Measurements from ENCODE around the gene CDC14A.
A peak's percentile ranks its signal among the peaks of the same experiment; 100 is the strongest.

Gene CDC14A

DNA sequence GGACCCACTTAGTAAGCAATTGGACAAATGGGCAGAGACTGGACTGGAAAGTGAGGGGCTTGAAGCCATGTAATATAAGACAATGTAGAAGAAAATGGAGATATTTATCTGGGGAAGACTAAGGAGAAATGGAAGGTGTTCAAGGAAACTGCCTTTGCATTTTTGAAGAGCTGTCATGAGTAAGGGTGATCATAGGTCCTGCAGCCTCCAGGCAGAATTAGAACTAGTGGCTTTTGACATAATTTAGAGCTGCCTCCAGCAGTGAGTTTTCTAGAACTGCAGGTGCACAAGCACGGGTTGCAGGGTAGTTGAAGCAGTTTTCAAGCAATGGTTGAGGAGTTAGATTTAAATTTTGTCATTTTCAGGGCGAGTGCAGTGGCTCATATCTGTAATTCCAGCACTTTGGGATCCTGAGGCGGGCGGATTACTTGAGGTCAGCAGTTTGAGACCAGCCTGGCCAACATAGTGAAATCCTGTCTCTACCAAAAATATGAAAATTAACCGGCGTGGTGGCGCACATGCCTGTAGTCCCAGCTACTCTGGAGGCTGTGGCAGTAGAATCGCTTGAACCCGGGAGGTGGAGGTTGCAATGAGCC, 3.7 kb upstream of the CDC14A start:
- Mint-ChIP-seq H3K27ac (no peak overlapping the region), H3K36me3 (ENCODE audit: low read depth) (no peaks in the 10 kb centered on the region), H3K9me3 (no peaks in the 10 kb centered on the region), H3K4me3 (no peak overlapping the region), H3K27me3 (no peaks in the 10 kb centered on the region), H3K4me1 (ENCODE audit: low read depth) (peaks cover 7% of the 10 kb centered on the region)

DNA sequence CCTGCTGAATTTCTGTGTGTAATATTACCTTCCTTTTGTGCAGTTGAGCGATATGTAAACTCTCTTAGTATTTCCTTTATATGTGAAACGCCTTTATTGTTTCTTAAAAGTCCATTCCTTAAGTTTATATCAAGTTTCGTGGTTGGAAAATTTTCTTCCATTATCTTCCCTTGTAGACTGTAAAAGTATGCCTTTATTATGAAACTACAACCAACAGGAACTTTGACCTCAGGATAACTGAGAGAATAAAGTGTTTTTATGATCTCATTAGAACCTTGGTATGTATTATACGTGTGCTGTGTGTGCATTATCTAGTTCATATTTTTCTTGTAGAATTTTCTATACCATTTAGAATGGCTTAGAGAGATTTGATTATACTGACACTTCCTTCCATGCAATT, 3.1 kb upstream of the CDC14A start:
- Mint-ChIP-seq H3K4me1 (ENCODE audit: low read depth) (peaks cover 13% of the 10 kb centered on the region), H3K9me3 (no peaks in the 10 kb centered on the region), H3K36me3 (ENCODE audit: low read depth) (peaks cover 2% of the 10 kb centered on the region), H3K27ac (no peak overlapping the region), H3K27me3 (no peaks in the 10 kb centered on the region), H3K4me3 (no peak overlapping the region)

DNA sequence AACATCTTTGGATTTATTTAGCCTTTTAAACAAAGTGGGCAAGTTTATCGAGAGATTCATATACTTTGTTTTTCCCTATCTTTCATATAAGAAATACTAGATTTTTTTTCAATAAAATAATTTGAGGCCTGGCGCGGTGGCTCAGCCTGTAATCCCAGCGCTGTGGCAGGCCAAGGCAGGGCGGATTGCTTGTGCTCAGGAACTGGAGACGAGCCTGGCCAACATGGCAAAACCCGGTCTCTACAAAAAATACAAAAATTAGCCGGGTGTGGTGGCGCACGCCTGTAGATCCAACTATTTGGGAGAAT, 1.6 kb upstream of the CDC14A start:
- no peaks in the 10 kb centered on the region for H3K9me3 Mint-ChIP-seq
- peaks cover 28% of the 10 kb centered on the region for H3K4me1 Mint-ChIP-seq (ENCODE audit: low read depth)
- H3K36me3 Mint-ChIP-seq (ENCODE audit: low read depth), result peaks cover 6% of the 10 kb centered on the region
- H3K4me3 Mint-ChIP-seq, result peak overlapping the region; percentile 86
- H3K27me3 Mint-ChIP-seq, result no peaks in the 10 kb centered on the region
- H3K27ac Mint-ChIP-seq, result peak overlapping the region; percentile 98

DNA sequence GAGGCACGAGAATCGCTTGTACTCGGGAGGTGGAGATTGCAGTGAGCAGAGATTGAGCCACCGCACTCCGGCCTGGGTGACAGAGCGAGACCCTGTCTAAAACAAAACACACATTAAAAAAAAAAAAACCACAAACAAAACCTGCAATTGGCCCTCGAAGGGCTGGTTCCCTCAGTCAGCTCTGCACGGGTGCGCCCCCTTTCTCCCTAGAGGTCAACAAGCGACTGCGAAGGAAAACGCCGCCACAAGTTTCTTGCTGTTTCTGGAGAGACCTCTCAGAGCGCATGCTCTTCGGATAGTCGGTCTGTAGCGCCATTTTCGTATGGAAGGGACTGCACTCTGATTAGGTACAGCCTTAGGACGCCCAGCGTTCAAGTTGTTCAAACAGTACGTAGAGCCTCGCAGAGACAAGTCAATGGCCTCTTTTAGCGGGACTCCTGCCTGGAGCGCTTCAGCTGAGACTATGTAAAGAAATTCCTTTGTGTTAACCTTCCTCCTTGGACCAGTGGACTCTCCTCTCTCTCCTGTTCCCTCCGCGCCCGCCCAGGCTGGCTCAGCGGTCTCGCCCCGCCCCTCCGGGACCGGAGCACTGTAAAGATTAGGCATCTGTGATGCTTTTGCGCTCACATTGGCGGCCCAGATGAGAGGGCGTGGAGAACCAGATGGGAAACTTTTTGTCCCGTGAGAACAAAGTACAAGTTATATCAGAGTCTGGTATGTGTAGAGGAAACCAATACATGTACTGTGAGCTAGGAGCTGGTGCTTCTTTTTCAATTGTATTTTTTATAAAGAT, 1.0 kb upstream of the CDC14A start:
- H3K27me3 Mint-ChIP-seq, result no peaks in the 10 kb centered on the region
- H3K9me3 Mint-ChIP-seq, result no peaks in the 10 kb centered on the region
- peaks cover 12% of the 10 kb centered on the region for H3K36me3 Mint-ChIP-seq (ENCODE audit: low read depth)
- H3K4me3 Mint-ChIP-seq, result peak overlapping the region; percentile 86
- H3K27ac Mint-ChIP-seq, result peak overlapping the region; percentile 98
- peaks cover 34% of the 10 kb centered on the region for H3K4me1 Mint-ChIP-seq (ENCODE audit: low read depth)

DNA sequence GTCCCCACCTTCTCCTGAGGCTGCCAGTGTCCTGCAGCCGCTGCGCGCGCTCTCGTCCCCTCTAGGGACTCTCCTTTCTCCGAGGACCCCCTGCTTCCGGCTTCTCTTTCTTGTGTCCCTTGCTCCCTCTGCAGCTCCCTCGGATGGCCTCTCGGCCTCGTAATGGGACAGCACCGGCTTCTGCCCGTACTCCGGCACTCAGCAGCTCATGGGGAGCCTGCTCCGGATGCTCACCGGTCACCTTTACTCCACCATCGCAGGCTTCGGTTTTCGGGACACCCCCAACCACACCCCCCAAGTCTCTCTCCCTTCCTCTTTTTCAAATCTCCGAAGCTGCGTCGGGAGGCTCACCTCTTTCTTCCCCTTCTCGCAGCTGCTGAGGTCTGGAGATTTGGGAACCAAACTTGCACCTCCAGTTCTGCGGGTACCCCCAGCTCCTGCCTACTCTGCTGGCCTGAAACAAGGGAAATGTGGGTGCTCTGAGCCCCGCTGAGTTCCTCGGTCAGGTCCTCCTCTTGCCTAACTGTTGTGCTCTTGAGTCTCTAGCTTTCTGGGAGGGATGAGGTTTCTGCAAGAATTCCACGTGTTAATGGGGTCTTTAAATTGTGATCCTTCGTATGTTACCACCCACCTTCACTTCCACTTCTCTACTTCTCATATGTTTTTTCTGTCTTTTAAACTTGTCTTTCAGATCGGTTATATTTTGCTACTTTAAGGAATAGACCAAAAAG, 930 bp downstream of the CDC14A start:
- no peaks in the 10 kb centered on the region for H3K9me3 Mint-ChIP-seq
- H3K4me3 Mint-ChIP-seq, result peak overlapping the region; percentile 86
- H3K27ac Mint-ChIP-seq, result peak overlapping the region; percentile 61
- H3K27me3 Mint-ChIP-seq, result no peaks in the 10 kb centered on the region
- H3K36me3 Mint-ChIP-seq (ENCODE audit: low read depth), result peaks cover 17% of the 10 kb centered on the region
- peaks cover 50% of the 10 kb centered on the region for H3K4me1 Mint-ChIP-seq (ENCODE audit: low read depth)

DNA sequence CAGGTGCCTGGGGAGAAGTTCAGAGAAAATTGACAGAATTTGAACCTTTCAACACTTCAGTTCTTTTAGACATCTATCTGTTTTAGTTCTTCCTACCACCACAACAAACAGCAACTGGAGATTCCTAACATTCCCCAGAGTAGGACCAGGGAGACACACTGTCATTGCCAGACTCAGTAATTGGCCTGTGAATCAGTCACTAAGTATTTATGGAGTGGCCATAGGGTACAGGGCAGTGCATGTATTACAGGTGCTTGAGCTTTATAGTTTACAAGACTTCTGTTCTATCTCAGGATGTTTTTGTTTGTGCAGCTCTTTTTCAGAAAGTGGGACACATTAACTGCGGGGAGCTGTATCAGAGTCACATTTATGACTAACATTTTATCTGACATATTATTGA, 1.7 kb downstream of the CDC14A start:
- no peaks in the 10 kb centered on the region for H3K9me3 Mint-ChIP-seq
- peaks cover 17% of the 10 kb centered on the region for H3K36me3 Mint-ChIP-seq (ENCODE audit: low read depth)
- H3K4me3 Mint-ChIP-seq, result peak overlapping the region; percentile 86
- peaks cover 57% of the 10 kb centered on the region for H3K4me1 Mint-ChIP-seq (ENCODE audit: low read depth)
- H3K27me3 Mint-ChIP-seq, result no peaks in the 10 kb centered on the region
- H3K27ac Mint-ChIP-seq, result peak overlapping the region; percentile 61

DNA sequence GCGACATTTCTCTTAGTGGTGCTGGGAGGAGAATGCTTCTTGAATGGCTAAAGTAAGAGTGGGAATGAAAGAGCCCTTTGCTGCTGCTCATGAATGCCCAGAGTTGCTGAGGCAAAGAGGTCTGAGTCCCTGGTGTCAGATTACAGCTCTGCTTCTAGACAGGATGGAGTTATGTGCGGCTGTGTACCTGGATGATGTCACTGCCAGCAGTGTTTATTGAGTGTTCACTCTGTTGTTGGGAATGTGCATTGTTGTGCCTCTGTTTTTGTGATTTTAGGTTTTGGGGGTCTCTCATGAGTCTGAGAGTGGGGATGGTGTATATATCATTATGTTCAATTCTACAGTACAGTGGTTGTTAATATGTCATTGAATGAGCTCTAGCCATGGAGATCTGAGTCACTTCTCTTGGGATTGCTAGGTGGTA, 2.7 kb downstream of the CDC14A start:
- Mint-ChIP-seq H3K4me3 (peak overlapping the region; percentile 86), H3K4me1 (ENCODE audit: low read depth) (peaks cover 65% of the 10 kb centered on the region), H3K27ac (peak overlapping the region; percentile 33)

DNA sequence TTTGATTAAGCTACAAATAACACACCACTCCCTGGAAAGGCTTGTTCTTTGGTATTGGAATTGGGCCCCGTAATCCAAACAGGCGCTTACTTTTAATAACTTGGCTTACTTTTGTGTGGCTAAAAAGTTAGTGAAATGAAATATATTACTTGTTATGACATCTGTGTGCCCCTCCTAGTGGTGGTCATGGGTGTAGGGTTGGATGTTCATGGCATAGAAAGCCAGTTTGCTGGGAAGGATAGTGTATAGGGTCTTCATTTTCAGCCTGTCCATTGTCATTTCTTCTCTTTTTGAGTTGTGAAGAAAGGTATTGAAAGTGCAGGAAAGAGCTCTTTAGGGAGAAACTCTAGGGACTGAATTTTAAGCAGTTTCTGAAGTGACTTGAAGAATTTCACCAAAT, 5.9 kb downstream of the CDC14A start:
- H3K4me3 Mint-ChIP-seq, result no peak overlapping the region
- H3K9me3 Mint-ChIP-seq, result no peaks in the 10 kb centered on the region
- no peak overlapping the region for H3K27ac Mint-ChIP-seq
- peaks cover 37% of the 10 kb centered on the region for H3K36me3 Mint-ChIP-seq (ENCODE audit: low read depth)
- peaks cover 83% of the 10 kb centered on the region for H3K4me1 Mint-ChIP-seq (ENCODE audit: low read depth)
- no peaks in the 10 kb centered on the region for H3K27me3 Mint-ChIP-seq

More for the DNA sequence above, 2.7 kb downstream of the CDC14A start:
- H3K36me3 Mint-ChIP-seq (ENCODE audit: low read depth), result peaks cover 17% of the 10 kb centered on the region
- H3K9me3 Mint-ChIP-seq, result no peaks in the 10 kb centered on the region
- no peaks in the 10 kb centered on the region for H3K27me3 Mint-ChIP-seq

DNA sequence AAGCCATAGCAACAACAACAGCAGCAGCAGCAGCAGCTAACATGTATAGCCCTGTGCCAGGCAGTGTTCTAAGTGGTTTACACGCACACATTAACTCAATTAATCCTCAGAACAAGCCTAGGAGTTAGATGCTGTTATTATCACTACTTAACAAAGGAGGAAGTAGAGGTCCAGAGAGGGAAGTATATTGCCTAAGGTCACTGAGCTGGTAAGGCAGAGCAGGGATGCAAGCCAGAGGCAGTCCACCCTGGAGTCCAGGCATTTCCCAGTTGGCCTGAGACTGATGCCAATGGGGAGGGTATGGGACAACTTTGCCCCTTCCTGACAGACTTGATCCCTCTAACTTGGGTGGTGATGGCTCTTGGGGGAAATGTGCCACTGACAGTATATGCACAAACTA, 6.8 kb downstream of the CDC14A start:
- H3K27ac Mint-ChIP-seq, result peak overlapping the region; percentile 34
- H3K36me3 Mint-ChIP-seq (ENCODE audit: low read depth), result peaks cover 36% of the 10 kb centered on the region
- peaks cover 75% of the 10 kb centered on the region for H3K4me1 Mint-ChIP-seq (ENCODE audit: low read depth)
- H3K27me3 Mint-ChIP-seq, result no peaks in the 10 kb centered on the region
- no peak overlapping the region for H3K4me3 Mint-ChIP-seq
- no peaks in the 10 kb centered on the region for H3K9me3 Mint-ChIP-seq

DNA sequence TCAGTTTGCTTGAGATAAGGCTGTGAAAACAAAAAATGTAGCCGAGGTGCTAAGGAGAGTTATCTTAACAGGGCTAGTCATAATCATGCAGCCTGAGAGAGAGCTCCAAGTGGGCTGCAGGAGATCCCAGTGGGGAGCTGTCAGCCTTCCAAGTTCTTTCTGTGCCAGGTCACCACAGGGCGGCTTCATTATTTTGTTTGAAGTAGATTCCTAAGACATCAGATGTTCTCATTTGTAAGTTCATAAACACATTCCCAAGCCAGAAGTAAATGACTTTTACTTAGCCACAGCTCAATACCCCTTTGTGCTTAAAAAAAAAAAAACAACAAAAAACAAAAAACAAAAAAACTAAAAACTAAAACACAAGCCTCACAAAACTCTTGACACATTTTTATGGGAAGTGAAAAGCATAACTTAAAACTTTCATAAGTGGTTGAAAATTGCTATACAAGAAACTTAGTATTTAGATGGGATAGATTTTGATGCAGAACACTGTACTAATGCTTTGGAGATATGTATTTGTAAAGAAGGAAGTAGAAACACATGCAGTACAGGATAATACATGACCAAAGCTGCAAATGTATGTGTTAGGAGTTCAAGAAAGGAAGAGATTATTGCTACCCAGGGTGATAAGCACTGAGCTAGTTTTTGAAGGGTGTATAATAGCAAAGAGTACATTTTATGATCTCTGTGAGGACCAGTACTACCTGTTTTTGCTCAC, 8.6 kb downstream of the CDC14A start:
- peaks cover 37% of the 10 kb centered on the region for H3K36me3 Mint-ChIP-seq (ENCODE audit: low read depth)
- peaks cover 74% of the 10 kb centered on the region for H3K4me1 Mint-ChIP-seq (ENCODE audit: low read depth)
- H3K9me3 Mint-ChIP-seq, result no peaks in the 10 kb centered on the region
- peak overlapping the region; percentile 6 for H3K27ac Mint-ChIP-seq
- no peak overlapping the region for H3K4me3 Mint-ChIP-seq
- H3K27me3 Mint-ChIP-seq, result no peaks in the 10 kb centered on the region

DNA sequence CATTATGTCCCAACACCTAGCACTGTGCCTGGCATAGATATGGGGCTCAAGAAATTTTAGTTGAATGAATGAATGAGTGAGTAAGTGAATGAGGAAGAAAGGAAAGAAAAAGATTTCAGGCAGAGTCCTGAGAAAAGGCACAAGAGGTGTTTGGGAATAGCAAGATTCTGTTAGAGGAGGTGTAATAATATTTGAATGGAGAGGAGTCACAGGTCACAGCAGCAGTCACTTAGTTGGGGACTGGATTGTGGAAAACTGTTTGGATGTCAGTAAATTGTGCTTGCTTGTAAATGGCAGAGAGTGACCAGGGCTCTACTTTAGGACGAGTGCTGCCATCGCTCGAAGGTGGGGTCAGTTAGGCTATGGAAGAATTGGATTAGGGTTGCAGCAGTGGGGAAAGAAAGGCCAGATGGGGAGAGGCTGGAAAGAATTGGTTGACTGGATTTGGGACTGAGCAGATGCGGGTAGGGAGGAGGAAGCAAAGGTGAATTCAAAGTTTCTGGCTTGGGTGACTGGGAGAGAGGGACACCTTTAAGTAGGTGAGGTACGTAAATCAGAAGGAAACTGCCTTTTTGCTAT, 9.3 kb downstream of the CDC14A start:
- Mint-ChIP-seq H3K9me3 (no peaks in the 10 kb centered on the region), H3K4me1 (ENCODE audit: low read depth) (peaks cover 75% of the 10 kb centered on the region), H3K27me3 (no peaks in the 10 kb centered on the region), H3K4me3 (no peak overlapping the region), H3K27ac (peak overlapping the region; percentile 51), H3K36me3 (ENCODE audit: low read depth) (peaks cover 37% of the 10 kb centered on the region)

DNA sequence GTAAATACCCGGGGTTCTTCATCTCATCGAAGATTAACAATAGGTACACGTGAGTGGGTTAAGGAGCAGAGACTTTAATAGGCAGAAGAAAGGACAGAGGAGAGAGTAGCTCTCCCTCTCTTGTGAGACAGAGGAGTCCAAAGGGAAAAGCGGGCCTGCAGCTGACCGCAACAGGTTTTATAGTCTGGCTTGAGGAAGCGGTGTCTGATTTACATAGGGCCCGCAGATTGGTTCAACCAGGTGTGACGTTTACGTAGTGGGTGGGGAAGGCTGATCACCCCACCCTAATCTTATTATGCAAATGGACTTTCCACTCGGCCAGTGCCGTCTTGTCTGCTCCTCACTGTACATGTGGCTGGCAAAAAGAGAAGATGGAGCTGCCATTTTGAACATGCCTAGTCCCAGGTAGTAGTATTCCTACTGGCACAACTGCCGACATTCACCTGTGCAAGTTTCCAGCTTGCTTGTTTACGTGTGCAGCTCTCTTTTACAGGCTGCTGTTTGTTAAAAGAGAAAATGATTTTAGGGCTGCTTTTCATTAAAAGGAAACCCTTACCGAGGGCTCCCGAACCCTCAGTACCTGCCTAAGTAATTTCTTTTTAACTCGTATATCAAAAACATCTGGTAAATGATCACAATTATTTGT, 10.6 kb downstream of the CDC14A start:
- Mint-ChIP-seq H3K27me3 (no peaks in the 10 kb centered on the region), H3K36me3 (ENCODE audit: low read depth) (peaks cover 39% of the 10 kb centered on the region), H3K4me1 (ENCODE audit: low read depth) (peaks cover 70% of the 10 kb centered on the region), H3K27ac (peak overlapping the region; percentile 57), H3K4me3 (no peak overlapping the region), H3K9me3 (no peaks in the 10 kb centered on the region)

DNA sequence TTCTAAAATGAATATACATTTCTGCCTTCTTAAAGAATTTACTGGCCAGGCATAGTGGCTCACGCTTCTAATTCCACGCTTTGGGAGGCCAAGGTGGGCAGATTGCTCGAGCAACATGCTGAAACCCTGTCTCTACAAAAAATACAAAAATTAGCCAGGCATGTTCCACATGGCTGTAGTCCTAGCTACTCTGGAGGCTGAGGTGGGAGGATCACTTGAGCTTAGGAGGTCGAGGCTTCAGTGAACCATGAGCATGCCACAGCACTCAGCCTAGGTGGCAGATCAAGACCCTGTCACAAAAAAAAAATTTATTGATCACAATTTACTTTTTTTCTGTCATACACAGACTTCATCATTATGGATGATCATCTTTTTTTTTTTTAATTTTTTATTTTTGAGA, 11.5 kb downstream of the CDC14A start:
- Mint-ChIP-seq H3K9me3 (no peaks in the 10 kb centered on the region), H3K4me1 (ENCODE audit: low read depth) (peaks cover 62% of the 10 kb centered on the region), H3K36me3 (ENCODE audit: low read depth) (peaks cover 43% of the 10 kb centered on the region), H3K27ac (no peak overlapping the region), H3K4me3 (no peak overlapping the region), H3K27me3 (no peaks in the 10 kb centered on the region)

DNA sequence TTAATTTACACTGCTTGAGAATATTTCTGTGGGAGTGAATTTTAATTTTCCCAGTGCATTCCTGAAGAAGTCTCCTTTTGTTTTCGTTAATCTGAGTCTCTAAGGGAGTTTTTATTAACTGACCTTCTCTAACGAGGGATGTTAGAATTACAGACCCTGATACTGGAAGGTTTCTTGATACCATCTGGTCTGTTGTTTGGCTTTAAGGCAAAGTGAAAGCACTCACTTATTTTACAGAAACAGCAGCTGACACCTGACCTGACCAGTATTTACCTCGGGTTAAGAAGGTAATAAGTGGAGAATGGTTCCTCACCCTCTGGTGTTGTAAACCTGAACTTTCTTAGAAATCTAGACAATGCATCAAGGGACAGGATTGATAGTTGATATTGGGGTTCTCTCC, 12.4 kb downstream of the CDC14A start:
- Mint-ChIP-seq H3K9me3 (peaks cover 3% of the 10 kb centered on the region), H3K4me1 (ENCODE audit: low read depth) (peaks cover 58% of the 10 kb centered on the region), H3K27ac (peak overlapping the region; percentile 64), H3K27me3 (no peaks in the 10 kb centered on the region), H3K4me3 (peak overlapping the region; percentile 9), H3K36me3 (ENCODE audit: low read depth) (peaks cover 50% of the 10 kb centered on the region)

Measured in stimulated activated naive CD8-positive, alpha-beta T cell treated with anti-CD3 and anti-CD28 coated beads, Interleukin-15, Interleukin-2, amounts not matched to agents 100 ng/mL and 50 ng/mL, for 24 hours (primary cell).